Fibroblast of the aortic adventitia (primary cell): Measurements from ENCODE around the gene ATP13A3. TPM values are rescaled to one million over a fixed set of nuclear protein-coding genes. Genes with fewer than 3 reads are reported as not detected.
A peak's percentile ranks its signal among the peaks of the same experiment; 100 is the strongest.

Experiments
- DNase-seq: peaks from one replicate; pipeline ENCODE4 v3.0.0-alpha.2; 2010; ENCODE audit warnings: low read depth
- H3K4me3 ChIP-seq: 2 replicates; pipeline ENCODE4 v1.5.1; 2011; ENCODE audit warnings: low read depth, mild to moderate bottlenecking, control low read depth, low read length, moderate library complexity
- total RNA-seq: library from RNA; depleted of rRNA; stranded (reverse); fragments of >200 nt; gene quantifications from 2 replicates; pipeline ENCODE4 v1.2.3, GENCODE V29; 2012; ENCODE audit warnings: low replicate concordance
- TF ChIP-seq, protein P1 (sequence below): IDR thresholded peaks from 2 replicates; pipeline ENCODE4 v1.5.1; 2011; ENCODE audit warnings: mild to moderate bottlenecking, low read length, control low read depth, inconsistent platforms; ENCODE audit not compliant: insufficient read depth

The ATP13A3 gene
- total RNA-seq, 1 donor, result 494 TPM

DNA sequence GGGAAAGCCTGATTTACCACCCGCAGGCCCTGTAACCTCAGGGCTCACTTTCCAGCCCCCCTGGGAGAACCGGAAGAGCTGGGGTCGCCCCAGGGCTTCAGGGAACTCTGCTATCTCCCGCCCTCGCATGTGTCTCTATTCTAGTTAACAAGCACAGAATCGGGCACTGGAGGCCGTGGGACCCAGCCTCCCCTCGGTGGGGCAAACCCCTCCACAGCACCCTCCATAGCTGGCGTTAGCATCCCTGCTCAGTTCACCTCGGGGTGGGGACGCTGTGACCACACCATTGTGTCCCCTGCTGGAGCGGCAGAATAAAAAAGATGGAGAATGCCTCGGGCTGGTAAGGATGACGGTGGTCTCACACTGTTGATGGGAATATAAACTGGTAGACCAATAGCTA, 113.8 kb downstream of the ATP13A3 start:
- H3K4me3 ChIP-seq, result no peak overlapping the region
- DNase-seq, result no peak
- TF ChIP-seq, protein P1, sequence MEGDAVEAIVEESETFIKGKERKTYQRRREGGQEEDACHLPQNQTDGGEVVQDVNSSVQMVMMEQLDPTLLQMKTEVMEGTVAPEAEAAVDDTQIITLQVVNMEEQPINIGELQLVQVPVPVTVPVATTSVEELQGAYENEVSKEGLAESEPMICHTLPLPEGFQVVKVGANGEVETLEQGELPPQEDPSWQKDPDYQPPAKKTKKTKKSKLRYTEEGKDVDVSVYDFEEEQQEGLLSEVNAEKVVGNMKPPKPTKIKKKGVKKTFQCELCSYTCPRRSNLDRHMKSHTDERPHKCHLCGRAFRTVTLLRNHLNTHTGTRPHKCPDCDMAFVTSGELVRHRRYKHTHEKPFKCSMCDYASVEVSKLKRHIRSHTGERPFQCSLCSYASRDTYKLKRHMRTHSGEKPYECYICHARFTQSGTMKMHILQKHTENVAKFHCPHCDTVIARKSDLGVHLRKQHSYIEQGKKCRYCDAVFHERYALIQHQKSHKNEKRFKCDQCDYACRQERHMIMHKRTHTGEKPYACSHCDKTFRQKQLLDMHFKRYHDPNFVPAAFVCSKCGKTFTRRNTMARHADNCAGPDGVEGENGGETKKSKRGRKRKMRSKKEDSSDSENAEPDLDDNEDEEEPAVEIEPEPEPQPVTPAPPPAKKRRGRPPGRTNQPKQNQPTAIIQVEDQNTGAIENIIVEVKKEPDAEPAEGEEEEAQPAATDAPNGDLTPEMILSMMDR, result no peak

DNA sequence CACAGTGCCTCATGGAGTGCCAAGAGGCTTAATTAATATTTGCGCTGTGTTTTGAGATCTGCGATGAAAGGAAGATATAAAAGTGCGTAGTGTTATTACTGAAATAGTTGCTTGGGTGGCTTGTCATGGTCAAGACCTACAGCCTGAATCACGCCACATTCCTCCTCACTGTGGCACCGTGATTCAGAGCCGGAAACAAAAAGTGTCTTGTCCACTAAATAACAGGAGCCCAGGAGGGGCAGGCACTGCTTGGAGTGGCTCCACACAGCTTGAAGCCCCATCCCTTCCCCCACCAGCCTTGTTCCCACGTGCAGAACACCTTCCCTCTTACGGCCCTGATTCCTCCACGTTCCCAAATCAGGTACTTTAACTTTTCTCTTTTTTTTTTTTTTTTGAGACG, 116.0 kb downstream of the ATP13A3 start:
- no peak for DNase-seq
- TF ChIP-seq, protein P1, result no peak

DNA sequence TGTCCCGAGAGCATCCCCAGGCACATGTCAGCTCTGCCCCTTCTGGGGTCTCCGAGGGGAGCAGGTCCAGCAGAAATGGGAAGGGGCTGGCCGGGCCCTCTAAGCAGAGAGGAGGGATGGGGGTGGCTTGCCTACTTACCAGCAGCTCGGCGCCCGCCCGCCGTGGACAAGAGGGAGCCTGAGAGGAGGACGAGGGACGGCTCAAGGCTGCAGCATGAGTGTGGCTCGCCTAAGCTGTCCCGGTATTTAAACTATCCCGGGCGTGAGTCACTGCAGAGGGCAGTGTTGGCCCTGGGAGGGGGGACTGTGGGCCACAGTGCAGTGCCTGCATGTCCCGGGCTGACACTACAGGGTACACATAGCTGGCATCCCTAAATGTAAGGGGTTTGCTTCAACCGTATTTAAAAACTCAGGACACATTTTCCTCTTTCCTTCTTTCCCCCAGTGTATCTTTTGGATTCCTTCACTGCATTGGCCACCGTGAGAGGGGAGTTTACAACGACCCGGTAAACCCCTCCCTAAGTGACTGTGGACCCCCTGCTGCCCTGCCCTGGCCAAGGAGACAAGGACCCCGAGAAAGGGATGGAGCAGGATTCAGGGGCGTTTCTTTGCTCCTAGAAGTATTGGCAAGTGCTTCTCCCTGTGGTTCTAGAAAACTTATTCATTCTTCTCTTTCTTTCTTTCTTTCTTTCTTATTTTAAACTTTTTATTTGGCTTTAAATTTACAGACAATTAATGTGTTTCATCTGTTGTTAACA, 117.1 kb downstream of the ATP13A3 start, which contains the start of gene LRRC15:
Gene LRRC15, minus strand, starts transcription at position 222 of the 758 bp plus-strand sequence. CDS start 8,700 bp downstream, outside the sequence.
- peak; percentile 54 for DNase-seq
- no peak within 1 kb of the TSS for H3K4me3 ChIP-seq

More for the DNA sequence above, 116.0 kb downstream of the ATP13A3 start:
- H3K4me3 ChIP-seq, result no peak overlapping the region

DNA sequence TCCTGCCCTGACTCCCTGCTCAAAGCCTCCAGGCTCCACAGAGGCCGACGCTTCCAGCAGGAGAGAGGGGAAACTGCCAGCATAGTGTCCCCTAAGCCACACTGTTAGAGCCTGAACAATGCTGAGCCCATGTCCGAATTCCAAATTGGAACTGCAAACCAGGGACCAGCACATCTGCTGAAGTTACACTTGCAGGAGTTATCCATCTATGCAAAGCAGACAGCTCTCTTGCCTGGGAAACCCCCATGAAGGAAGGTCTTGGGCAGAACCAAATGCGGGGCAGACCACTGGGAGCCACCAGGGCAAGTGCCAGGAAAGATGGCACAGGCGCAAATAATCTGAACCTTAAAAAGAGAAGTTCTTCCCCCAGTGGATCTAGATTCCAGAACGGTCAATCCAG, 117.9 kb downstream of the ATP13A3 start:
- TF ChIP-seq, protein P1, result no peak
- DNase-seq, result no peak
- H3K4me3 ChIP-seq, result no peak overlapping the region

More for the DNA sequence above, 117.1 kb downstream of the ATP13A3 start, which contains the start of gene LRRC15:
- TF ChIP-seq, protein P1, result no peak

- TF ChIP-seq, protein P1, result no peak
- peak; percentile 77 for DNase-seq
- no peak overlapping the region for H3K4me3 ChIP-seq
Measured at GRCh38 chr3:194367992-194368841, 118.6 kb downstream of the ATP13A3 start.

GRCh38 chr3:194365978-194366490, 120.8 kb downstream of the ATP13A3 start:
- no peak for DNase-seq
- TF ChIP-seq, protein P1, result no peak
- H3K4me3 ChIP-seq, result no peak overlapping the region
